Nephron (organoid): ENCODE results near the gene RUFY2.

ENCODE experiments used
- H3K27ac Mint-ChIP-seq, 3 experiments: 2 replicates each; pipeline ENCODE4 v1.8.0; 2020; ENCODE audit warnings: mixed read lengths in 3 of 3, mild to moderate bottlenecking in 2 of 3, moderate library complexity in 1 of 3
- H3K27me3 Mint-ChIP-seq: 2 replicates; pipeline ENCODE4 v1.8.0; 2021; ENCODE audit warnings: low read depth, mild to moderate bottlenecking, moderate library complexity, mixed read lengths
- H3K36me3 Mint-ChIP-seq: 2 replicates; pipeline ENCODE4 v1.8.0; 2020; ENCODE audit warnings: low read depth, mixed read lengths
- H3K4me1 Mint-ChIP-seq: 2 replicates; pipeline ENCODE4 v1.8.0; 2020; ENCODE audit warnings: mixed read lengths
- H3K4me3 Mint-ChIP-seq, 3 experiments: 2 replicates each; pipeline ENCODE4 v1.8.0; 2020; ENCODE audit warnings: mild to moderate bottlenecking in 3 of 3, mixed read lengths in 3 of 3, moderate library complexity in 2 of 3
- H3K9me3 Mint-ChIP-seq: 2 replicates; pipeline ENCODE4 v1.8.0; 2020; ENCODE audit warnings: mixed read lengths
- TF ChIP-seq, protein P1 (sequence below), 3 experiments: fragments of 200-600 bp; sonication (generic); IDR thresholded peaks; one replicate each; pipeline ENCODE4 v1.5.0; 2021; ENCODE audit warnings: antibody characterized with exemption in 3 of 3; ENCODE audit not compliant: unreplicated experiment in 3 of 3

RUFY2 gene

DNA sequence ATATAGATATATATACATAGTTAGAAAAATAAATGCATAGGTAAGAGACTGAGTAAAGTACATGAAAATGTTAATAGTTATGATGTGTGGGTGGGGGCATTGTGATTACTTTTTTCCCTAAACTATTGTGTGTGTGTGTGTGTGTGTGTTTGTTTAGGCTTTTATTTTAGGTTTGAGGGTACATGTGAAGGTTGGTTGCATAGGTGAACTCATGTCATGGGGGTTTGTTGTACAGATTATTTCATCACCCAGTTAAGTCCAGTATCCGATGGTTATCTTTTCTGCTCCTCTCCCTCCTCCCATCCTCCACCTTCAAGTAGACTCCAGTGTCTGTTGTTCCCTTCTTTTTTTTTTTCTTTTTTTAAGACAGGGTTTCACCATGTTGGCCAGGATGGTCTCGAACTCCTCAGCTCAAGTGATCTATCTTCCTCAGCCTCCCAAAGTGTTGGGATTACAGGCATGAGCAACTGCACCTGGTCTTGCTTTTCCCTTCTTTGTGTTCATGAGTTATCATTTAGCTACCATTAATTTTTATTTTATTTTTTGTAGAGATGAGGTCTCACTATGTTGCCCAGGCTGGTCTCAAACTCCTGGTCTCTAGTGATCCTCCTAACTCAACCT, 1.9 kb upstream of the RUFY2 start:
- Mint-ChIP-seq H3K9me3 (no peaks in the 10 kb centered on the region), H3K4me3 (peak overlapping the region; percentile 42 to 57 (median 46)), H3K4me1 (peaks cover 18% of the 10 kb centered on the region), H3K27me3 (no peaks in the 10 kb centered on the region), H3K36me3 (peaks cover 5% of the 10 kb centered on the region), H3K27ac (peak overlapping the region; percentile 12 to 66 (median 60))
- TF ChIP-seq, protein P1, sequence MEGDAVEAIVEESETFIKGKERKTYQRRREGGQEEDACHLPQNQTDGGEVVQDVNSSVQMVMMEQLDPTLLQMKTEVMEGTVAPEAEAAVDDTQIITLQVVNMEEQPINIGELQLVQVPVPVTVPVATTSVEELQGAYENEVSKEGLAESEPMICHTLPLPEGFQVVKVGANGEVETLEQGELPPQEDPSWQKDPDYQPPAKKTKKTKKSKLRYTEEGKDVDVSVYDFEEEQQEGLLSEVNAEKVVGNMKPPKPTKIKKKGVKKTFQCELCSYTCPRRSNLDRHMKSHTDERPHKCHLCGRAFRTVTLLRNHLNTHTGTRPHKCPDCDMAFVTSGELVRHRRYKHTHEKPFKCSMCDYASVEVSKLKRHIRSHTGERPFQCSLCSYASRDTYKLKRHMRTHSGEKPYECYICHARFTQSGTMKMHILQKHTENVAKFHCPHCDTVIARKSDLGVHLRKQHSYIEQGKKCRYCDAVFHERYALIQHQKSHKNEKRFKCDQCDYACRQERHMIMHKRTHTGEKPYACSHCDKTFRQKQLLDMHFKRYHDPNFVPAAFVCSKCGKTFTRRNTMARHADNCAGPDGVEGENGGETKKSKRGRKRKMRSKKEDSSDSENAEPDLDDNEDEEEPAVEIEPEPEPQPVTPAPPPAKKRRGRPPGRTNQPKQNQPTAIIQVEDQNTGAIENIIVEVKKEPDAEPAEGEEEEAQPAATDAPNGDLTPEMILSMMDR (IDR thresholded peaks at IDR 0.05; ENCODE audit: unreplicated experiment in 3 of 3), result no peak

DNA sequence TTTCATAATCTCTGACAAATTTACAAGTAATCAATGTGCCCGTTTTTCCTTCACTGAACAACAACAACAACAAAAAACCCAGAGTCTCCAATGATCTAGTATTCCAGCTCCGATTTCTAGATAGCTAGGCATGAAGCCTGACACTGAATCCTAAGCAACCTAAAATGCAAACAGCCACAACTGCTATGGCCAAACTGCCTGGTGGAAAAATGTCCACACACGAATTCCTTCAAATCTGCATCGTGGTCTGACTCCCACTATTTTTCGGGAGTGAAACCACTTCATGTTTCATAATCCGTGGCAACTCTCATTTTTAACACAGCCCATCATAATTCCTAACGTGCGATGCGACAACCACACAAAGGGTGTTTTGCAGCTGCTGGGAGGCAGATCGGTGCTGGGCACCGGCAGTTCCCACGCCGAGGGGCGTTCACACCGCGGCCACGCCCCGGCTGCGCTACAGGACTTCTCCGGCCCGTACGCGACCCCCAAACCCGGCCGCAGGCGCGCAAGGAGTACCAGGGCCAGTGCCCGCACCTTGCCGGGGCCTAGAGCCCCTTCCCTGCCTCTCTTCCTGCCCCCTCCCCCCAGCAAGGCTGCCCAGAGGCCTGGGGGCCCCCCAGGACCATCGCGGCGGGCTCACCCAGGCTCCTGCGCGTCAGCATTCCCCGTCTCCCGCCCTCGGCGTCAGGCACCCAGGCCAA, 814 bp downstream of the RUFY2 start:
- Mint-ChIP-seq H3K27me3 (no peaks in the 10 kb centered on the region), H3K9me3 (no peaks in the 10 kb centered on the region), H3K4me1 (peaks cover 18% of the 10 kb centered on the region), H3K36me3 (peaks cover 6% of the 10 kb centered on the region), H3K4me3 (peak overlapping the region; percentile 92 to 95 (median 93)), H3K27ac (peak overlapping the region; percentile 90 to 98 (median 97))
- TF ChIP-seq, protein P1 (IDR thresholded peaks at IDR 0.05; ENCODE audit: unreplicated experiment in 3 of 3), result no peak

DNA sequence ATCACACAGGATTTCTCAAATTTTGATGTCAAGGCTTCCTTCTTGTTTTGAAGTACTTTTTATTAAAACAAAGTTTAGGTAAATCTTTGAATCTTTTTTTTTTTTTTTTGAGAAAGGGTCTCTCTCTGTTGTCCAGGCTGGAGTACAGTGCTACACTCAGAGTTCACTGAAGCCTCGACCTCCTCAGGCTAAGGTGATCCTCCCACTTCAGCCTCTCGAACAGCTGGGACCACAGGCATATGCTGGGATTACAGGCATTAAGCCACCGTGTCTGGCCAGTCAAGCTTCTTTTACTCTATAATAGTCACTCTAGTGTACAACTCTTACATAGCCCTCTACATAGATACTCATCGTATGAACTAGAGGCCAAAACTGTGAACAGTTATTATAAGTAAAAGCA, 3.4 kb downstream of the RUFY2 start:
- Mint-ChIP-seq H3K9me3 (no peaks in the 10 kb centered on the region), H3K36me3 (peaks cover 17% of the 10 kb centered on the region), H3K4me3 (no peak overlapping the region), H3K27ac (no peak overlapping the region), H3K27me3 (no peaks in the 10 kb centered on the region), H3K4me1 (peaks cover 18% of the 10 kb centered on the region)
- TF ChIP-seq, protein P1 (IDR thresholded peaks at IDR 0.05; ENCODE audit: unreplicated experiment in 3 of 3), result no peak

DNA sequence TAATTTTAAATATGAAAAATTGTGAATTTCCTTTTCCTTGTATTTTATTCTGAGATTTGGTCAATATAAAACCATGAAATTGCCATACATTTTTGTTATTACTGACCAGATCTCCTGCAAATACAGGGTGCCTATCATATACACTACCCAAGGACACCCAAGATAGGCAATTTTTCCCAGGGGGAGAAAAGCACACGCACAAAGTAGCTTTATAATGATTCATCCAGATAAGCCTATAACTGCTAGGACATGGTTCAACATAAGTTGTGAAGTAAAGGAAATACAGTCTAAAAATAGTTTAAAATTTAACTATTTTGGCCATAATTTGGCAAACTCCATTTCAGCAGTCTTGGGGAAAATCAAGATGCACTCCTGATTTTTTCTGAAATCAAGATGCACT, 4.8 kb downstream of the RUFY2 start:
- H3K4me3 Mint-ChIP-seq, result no peak overlapping the region
- H3K36me3 Mint-ChIP-seq, result peaks cover 17% of the 10 kb centered on the region
- H3K27ac Mint-ChIP-seq, result no peak overlapping the region
- H3K4me1 Mint-ChIP-seq, result peaks cover 18% of the 10 kb centered on the region
- H3K9me3 Mint-ChIP-seq, result no peaks in the 10 kb centered on the region
- TF ChIP-seq, protein P1 (IDR thresholded peaks at IDR 0.05; ENCODE audit: unreplicated experiment in 3 of 3), result no peak
- no peaks in the 10 kb centered on the region for H3K27me3 Mint-ChIP-seq

DNA sequence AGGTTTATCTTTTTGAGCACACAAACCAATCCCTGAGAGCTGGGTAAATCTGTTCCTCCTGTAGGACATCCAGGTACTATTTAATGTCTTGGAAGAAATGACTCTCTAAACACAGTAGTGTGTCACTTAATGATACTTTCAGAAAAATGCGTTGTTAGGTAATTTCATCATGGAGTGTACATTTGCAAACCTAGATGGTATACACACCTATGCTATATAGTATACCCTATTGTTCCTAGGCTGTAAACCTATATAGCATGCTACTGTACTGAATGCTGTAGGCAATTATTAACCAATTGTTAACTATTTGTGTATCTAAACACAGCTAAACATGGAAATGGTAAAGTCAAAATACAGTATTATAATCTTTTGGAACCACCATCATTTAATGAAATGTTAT, 10.1 kb downstream of the RUFY2 start:
- no peaks in the 10 kb centered on the region for H3K4me1 Mint-ChIP-seq
- TF ChIP-seq, protein P1 (IDR thresholded peaks at IDR 0.05; ENCODE audit: unreplicated experiment in 3 of 3), result no peak
- no peak overlapping the region for H3K4me3 Mint-ChIP-seq
- no peaks in the 10 kb centered on the region for H3K9me3 Mint-ChIP-seq
- H3K36me3 Mint-ChIP-seq, result peaks cover 51% of the 10 kb centered on the region
- no peaks in the 10 kb centered on the region for H3K27me3 Mint-ChIP-seq
- no peak overlapping the region for H3K27ac Mint-ChIP-seq

DNA sequence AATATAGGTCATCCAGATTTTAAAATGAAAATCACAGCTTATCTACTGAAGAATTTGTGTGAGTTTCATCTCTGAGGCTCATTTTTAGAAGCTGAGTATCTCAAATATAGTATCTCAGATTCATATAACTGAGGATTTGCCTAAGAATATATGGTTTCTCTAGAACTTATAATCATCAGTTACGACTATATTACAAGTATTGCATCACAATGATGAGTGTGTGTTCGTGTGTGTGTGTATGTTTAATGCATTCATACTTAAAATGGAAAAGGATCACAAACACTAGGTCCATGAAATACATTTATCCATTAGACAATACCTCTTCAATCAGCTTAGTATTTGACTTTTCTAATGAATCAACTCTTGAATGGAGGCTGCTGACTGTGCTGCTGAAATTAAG, 21.3 kb downstream of the RUFY2 start:
- TF ChIP-seq, protein P1 (IDR thresholded peaks at IDR 0.05; ENCODE audit: unreplicated experiment in 3 of 3), result no peak
- H3K27me3 Mint-ChIP-seq, result no peaks in the 10 kb centered on the region
- no peaks in the 10 kb centered on the region for H3K9me3 Mint-ChIP-seq
- H3K4me1 Mint-ChIP-seq, result no peaks in the 10 kb centered on the region
- peaks cover 44% of the 10 kb centered on the region for H3K36me3 Mint-ChIP-seq
- H3K27ac Mint-ChIP-seq, result no peak overlapping the region
- H3K4me3 Mint-ChIP-seq, result no peak overlapping the region
